GM19351 (cell line): ENCODE data around the gene DTWD1.
"Not testable (repeated sequence)": the region's sequence is repeated elsewhere in the genome, so short reads cannot be mapped to it uniquely, and the experiment has no call there.

Experiments used
- ATAC-seq: cut with Tn5 transposase; IDR thresholded peaks from one replicate; pipeline ENCODE4 v1.9.1; 2021; ENCODE audit warnings: mild to moderate bottlenecking, moderate library complexity; ENCODE audit not compliant: unreplicated experiment

Gene DTWD1, protein sequence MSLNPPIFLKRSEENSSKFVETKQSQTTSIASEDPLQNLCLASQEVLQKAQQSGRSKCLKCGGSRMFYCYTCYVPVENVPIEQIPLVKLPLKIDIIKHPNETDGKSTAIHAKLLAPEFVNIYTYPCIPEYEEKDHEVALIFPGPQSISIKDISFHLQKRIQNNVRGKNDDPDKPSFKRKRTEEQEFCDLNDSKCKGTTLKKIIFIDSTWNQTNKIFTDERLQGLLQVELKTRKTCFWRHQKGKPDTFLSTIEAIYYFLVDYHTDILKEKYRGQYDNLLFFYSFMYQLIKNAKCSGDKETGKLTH

DNA sequence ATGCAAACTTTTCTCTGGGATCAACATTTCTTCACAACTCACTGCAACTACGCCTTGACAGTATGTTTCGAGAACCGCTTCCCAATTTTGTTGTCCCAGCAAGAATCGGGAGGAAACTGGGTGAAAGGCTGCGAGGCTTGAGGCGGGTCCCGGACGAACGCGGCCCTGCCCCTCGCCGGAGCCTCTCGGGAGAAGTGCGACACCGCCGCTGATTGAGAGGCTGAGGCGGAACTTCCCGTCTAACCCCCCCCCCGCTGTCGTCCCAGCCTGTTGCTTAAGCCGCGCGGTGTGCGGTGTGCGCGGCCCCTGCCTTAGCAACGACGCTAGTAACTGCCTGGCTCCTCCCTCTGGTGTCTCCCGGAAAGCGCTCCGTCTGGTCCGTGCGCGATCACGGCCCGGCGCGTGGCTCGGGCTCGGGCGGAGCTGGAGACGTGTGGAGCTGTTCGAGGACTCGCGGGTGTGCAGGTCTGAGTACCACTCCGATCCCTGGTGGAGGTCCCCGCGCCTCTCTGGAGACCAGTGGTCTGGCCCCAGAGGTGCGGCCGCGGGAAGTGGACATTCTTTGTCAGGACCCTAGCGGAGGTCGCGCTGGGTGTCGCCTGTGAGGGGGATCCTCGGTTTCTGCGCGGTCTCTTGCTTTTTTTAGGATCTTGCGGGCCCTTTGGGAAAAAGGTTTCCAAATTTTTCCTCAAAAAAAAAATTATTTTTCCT, at the start of gene DTWD1, which contains the start of gene FAM227B:
TSS of gene DTWD1 (plus strand) at position 391 of the 711 bp plus-strand sequence. CDS start 4,120 bp downstream, outside the sequence.
TSS of gene FAM227B (minus strand) at position 161 of the 711 bp plus-strand sequence. CDS start 5,647 bp downstream, outside the sequence.
- peak; percentile 96 for ATAC-seq

DNA sequence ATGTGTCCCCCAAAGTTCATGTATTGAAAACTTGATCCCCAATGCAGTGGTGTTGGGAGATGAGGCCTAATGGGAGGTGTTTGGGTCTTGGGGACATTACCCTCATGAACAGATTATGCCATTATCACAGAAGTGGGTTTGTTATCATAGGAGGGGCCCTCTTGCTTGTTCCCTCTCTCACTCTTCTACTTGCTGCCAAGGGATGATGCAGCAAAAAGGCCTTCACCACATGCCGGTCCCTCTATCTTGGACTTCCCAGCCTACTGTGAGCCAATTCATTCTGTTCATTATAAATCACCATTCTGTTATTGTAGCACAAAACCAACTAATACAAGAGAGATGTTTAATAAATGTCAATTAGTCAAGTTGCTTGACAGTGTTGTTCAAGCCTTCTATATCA, 47.4 kb upstream of the DTWD1 start:
- ATAC-seq, result no peak

DNA sequence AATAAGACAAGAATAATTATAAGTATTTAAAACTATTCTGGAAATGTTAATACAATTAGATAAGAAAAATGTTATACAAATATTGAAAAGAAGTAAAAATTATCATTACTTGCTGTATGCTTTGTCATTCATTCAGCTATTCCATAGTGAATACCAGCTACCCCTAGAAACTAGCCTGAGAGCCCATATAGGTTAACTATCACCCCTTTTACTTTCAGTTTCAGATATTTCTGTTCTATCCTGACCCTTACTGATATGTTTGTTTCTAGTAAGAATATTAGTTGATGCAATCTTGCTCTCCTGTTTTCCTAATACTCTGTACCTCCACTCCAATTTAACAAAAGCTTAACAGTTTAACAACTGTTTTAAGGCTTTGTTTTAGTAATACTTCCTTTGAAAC, 31.8 kb upstream of the DTWD1 start:
- ATAC-seq, result peak; percentile 73

DNA sequence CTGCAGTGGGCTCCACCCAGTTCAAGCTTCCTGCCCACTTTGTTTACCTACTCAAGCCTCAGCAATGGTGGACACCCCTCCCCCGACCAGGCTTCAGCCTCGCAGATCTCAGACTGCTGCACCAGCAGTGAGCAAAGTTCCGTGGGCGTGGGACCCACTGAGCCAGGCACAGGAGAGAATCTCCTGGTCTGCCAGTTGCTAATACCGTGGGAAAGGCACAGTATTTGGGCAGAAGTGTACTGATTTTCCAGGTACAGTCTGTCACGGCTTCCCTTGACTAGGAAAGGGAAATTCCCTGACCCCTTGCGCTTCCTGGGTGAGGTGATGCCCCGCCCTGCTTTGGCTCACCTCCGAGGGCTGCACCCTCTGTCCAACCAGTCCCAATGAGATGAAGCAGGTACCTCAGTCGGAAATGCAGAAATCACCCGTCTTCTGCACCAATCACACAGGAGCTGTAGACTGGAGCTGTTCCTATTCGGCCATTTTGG, 28.0 kb upstream of the DTWD1 start:
- ATAC-seq, result not testable (repeated sequence)

DNA sequence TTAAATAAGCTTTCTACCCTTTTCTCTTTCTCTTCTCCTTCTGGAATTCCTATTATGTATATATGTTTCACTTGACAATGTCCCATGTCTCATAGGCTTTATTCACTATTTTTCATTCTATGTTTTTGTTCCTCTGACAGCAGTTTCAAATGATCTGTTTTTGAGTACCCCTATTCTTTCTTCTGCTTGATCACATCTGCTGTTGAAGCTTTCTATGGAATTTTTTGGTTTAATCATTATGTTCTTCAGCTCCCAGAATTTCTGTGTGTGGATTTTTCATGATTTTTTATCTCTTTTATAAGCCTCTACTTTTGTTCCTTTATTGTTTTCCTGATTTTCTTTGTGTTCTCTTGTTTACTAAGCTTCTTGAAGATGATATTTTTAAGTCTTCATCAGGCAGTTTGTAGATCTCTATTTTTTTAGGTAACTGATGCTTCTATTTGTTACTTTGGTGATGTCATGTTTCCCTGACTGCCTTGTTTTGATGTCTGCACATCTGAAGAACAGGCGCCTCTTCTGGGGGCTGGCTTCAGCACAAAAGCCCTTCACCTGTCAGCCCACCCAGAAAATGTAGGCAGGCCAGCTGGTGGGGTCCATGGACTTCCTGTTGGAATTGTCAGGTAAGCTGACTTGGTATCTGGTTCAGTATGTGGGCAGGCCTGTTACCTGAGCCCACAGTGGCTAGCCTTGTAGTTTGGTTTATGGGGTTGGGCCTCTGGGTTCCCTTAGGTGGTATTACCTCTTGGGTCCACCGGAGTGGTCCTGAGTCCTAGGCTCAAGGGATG, 16.0 kb upstream of the DTWD1 start:
- no peak for ATAC-seq

DNA sequence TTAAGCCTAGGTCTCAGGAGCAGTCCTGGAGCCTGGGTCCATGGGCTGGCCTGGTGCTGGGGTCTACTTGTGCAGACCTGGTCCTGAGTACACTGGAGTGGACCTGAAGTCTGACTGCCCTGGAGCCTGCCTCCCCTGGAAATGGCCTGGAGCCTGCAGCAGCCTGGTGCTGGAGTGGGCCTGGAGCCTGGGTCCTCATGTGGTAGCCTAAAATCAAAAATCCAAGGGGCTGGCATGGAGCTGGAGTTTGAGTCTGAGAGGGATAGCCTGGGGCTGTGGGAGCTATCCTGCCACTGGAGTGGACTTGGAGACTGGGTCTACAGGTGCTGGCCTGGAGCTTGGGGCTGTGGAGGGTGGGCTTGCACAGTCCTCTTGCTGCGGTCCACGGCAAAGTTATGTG, 15.3 kb upstream of the DTWD1 start:
- ATAC-seq, result no peak

DNA sequence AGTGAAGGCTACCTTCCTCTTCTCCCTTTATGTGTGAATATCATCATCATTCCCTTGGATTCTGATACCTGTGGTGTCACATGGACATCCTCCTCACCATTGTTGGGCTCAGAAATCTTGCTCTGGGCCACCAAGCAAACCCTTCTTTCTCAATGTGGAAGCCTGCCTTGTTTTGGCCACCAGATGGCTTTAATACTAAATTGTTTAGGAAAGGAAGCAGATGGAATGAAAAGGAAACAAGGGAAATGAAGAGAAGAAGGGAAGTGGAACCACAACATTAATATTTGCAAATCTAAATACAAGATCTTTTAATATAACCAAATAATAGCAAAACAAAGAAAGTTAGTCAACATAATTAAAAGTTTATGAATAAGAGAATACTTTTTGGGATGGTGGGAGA, 14.3 kb upstream of the DTWD1 start:
- ATAC-seq, result no peak

DNA sequence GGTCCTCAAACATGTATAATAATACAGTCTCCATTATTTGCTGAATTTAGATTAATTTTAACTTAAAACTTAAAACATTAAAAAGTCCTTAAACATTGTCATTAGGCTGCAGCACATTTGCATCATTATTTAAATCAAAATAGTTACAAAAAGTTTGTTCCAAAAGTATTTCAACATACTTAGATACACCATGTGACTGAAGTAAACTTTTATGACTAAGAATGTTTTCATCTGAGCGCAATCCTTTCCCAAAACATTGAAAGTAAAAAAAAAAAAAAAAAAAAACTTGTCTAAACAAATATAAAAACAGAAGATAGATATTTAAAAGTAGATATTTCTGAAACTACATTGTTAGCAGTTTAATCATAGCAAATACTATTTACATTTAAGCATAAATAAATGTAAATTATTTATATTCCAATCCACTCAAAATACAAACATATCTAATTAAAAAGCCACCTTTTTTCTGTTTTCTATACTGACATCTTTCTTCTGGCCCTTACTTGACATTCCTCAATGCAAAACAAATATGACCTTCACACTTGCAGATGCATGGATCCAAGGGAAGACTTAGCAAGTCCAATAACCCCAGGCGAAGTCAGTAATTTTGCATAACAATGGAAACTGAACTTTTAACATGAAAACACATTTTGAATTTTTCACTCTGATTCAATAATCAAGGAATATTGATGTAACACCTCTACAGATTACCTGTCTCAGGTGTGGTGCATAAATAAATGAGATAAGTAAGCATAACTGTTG, 10.5 kb upstream of the DTWD1 start:
- no peak for ATAC-seq

DNA sequence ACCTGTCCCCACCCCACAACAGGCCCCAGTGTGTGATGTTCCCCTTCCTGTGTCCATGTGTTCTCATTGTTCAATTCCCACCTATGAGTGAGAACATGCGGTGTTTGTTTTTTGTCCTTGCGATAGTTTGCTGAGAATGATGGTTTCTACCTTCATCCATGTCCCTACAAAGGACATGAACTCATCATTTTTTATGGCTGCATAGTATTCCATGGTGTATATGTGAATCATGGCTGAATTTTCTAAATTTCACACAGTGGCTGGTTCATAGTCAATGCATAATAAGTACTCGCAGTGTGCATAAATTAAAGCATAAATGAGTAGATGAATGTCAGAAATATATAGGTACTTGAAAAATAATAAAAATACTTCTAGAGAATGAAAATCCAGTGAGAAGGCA, 8.6 kb upstream of the DTWD1 start:
- not testable (repeated sequence) for ATAC-seq

DNA sequence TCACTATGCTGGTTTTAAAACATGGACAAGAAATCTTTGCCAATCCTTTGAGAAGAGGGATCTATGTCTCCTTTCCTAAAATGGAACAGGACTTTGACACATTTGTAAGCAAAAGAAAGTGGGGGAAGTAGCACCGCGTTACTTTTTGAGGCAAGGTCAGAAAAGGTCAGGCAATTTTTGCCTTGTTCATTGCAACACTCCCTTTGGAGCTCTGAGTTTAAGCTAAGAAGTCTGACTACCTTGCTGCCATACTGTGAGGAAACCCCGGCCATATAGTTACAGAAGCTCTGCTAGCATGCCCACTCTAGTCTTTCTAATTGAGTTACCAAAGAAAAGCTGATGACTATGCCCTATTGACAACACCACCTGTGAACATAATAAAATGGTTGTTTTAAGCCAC, 1.6 kb upstream of the DTWD1 start:
- no peak for ATAC-seq

DNA sequence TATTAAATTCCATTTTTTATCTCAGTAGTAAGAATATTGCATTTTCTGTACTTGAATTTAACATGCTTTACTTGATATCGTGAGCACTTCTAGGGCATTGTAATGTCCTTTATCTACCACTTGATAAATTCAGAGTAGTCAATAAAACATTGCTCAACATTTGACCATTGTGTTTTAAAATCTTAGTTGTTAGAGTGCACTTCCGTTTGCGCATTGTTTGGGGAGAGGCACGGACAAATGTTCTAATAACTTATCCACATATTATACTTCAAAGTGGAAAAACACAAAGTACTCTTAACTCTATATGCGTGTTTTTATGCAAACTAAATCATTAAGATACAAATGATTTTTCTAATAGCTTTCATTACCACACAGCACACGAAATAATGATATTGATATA, 649 bp upstream of the DTWD1 start:
- ATAC-seq, result no peak

DNA sequence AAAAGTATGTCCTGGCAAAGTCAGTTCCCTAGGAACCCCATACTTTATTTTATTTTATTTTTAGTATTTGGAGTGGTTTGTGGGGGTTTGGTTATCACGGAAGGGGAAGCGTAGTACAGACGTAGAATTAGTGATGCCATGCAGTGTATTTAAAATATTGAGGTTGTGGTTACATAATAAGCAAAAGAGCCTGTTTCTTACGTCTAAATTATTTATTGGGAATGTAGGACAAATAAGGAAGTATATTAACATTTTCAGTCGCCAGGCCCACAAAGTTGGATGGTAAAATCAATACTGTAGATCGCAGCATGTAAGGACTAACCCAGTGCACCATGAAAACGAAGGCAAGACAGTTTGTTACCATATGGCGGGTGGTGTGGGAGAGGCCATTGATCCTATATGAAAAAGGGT, 558 bp downstream of the DTWD1 start:
- ATAC-seq, result no peak

DNA sequence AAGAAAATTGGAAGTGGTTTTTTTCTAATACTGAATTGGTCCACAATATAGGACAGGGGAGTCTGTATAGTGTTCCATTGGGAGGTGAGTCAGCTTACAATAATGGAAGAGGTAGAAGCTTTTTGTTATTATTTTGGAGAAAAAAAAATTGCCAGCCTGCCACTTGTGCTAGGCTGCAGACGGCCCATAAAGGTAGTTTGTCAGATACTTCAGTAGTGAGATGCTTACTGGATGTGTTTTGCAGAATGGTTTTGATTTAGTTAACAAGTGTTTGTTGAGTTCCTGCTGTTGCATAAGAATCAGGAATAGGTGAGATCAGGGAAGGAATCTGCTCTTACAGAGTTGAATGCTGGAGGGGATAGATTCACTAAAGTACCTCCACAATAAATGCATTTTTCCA, 1.0 kb downstream of the DTWD1 start:
- no peak for ATAC-seq

DNA sequence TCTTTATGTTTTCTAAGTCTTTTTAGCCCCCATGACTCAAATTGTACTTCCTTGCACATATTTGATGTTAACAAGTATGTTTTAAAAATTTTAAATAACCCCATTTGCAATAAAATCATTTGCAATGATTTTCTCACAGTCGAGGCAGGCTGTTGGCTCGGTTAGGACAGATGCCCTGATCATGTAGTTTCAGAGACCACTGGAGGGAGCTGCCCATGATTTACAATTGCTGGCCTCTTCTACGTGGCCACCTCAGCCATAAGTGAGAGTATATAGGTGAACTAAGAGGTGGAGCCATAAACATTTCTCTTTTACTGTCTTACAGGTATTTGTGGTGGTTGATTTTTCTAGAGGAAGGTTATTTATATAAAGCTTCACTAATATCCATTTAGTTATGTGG, 1.7 kb downstream of the DTWD1 start:
- ATAC-seq, result no peak

DNA sequence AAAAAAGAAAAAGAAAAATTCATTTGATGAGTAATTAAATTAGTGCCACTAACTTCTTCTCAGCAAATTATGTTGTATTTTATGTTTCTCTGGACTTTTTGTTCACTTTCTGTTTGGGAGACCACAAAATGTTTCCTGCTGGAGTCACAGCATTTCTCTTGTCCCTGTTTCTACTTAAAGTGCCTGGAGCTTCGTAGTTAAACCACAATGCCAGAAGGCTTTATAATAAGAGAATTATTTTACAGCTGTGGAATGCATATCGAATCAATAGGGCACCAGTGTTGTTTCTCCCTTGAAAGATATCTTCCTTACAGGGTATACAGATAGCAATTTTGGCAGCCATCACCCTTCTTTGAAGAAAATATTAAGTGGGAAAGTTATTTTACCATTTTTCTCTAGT, 3.2 kb downstream of the DTWD1 start:
- no peak for ATAC-seq

DNA sequence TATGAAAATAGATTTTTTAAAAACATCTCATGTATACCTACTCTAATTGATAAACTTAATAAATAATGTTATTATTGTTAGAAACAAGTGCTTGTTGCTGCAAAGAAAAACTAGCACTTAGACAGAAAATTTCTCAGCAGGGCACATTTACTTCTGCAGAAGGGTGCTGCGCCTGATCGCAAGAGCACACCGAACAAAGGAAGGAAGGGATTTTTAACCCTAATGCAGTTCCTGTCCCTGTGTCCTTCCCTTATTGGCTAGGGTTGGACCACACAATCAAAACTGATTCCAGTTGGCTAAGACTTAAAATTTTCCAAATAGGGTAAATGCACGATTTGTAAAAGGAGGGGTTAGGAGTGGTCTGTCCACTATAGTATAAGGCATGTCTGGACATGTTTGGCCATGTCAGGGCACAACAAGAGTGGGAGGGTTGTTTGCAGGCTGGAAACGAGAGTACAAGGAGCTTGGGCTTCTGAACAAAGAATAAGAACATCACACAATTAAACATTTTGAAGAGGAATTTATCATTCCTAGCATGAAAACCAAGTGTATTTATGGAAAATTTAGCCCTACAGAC, 4.7 kb downstream of the DTWD1 start:
- no peak for ATAC-seq

DNA sequence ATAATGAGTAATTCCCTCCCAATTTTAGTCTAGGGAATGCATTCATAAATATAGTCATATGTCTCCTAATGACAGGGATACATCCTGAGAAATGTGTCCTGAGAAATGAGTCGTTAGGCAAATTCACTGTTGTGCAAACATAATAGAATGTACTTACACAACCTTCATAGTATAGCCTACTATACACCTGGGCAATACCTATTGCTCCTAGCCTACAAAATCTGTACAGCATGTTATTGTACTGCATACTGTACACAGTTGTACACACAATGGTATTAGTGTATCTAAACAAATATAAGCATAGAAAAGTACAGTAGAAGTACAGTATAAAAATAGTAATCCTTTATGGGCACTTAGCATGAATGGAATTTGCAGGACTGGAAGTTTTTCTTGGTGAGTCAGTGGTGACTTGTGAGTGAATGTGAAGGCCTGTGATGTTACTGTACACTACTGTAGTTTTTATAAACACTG, 6.6 kb downstream of the DTWD1 start:
- no peak for ATAC-seq

DNA sequence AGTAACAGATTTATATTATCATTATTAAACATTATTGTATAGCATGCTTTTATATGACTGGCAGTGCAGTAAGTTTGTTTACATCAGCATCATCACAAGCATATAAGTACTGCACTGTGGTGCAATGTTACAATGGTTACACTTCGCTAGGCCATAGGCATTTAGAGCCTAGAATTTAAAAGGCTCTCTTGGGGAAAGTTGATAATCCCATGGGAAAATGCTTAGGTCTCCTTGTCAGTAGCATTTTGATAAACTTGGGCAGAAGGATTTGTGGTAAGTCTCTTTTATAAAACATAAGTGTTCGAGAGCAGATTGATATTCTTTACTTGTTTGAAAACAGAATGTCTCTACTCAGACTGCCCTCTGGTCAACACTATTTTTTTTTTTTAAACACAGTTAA, 7.5 kb downstream of the DTWD1 start:
- no peak for ATAC-seq

DNA sequence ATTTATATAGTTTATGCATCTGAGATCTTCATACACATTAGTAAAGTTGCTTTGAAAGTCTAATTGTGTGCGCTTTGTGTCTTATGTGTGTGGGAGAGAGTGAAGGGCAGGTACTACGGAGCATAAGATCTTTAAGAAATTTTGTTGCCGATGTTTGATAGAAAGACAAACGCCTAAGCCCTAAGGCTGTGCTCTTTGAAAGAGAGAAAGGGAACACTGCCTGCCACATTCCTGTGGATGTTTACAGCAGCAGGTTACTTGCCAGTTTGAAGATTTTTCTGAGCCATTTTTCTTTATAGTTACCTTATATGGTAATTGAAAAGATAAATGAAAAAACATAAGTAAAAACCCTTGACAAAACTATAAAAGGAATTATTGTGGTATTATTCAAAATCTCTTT, 17.0 kb downstream of the DTWD1 start:
- no peak for ATAC-seq

DNA sequence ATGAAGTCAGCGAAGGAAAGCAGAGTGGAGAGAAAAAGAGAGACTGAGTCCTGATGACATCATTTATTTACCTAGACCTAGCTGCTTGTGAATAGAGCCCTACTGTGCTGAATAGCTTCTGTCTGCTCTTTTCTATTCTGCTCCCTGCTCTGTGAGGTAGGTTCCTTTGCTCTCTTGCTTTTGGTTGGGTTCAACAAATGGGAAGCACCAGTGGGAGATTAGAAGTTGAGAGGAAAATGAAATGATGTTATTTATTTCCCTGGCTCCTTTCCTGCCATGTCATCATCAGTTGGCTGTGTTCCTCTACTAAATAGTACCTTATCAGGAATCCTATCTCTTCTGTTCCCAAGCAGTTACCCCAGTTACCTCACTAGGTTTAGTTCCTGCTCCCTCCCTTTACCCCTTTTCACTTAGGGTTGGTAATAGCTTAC, 23.5 kb downstream of the DTWD1 start:
- no peak for ATAC-seq
